CD4-positive, alpha-beta T cell treated with Interleukin-17A for 4 hours (primary cell): ENCODE data around the gene NCSTN.

ENCODE experiments used
- DNase-seq: peaks from one replicate; pipeline ENCODE4 v3.0.0-alpha.2; 2020; ENCODE audit warnings: mixed read lengths

The NCSTN gene

DNA sequence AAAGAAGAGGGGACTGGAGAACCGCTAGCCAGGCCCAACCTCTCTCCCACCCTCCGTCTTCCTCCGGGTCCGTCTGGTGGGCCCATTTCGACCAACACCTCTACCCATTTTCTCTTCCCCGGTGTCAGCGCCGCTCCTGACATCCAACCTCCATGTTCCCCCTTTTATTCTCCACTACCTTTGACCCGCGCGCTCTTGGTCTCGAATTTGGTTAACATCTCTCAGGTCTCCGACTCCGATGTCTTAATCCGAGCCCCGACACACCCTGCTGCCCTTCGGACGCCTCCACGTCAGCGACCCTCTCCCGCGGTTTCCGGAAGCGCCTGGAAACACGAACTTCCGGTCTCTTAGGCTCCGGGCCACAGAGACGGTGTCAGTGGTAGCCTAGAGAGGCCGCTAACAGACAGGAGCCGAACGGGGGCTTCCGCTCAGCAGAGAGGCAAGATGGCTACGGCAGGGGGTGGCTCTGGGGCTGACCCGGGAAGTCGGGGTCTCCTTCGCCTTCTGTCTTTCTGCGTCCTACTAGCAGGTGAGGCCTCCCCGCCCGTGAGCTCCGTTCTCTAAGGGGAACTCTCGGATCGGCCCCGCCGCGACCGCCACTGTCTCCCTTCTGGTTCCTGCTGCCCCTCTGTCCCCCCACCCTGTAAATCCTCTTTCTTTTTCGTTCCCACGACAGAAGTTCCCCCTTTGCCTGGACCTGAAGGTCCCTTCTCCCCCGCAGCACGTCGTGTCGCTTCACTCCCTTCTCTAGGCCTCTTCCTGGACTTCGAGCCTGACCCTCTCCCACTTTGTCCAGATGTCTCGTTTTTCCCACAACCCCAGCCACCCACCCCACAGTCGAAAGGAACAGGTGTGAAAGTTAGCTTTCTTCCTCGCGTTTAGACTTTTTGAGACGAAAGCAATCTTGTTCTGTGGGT lies at the start of gene NCSTN, which contains the start of gene COPA:
Gene NCSTN (plus strand): TSS at position 431 of the 917 bp plus-strand sequence. CDS start 14 bp downstream, at position 445.
Gene COPA (minus strand): TSS at position 298 of the 917 bp plus-strand sequence. CDS start 80 bp downstream, at position 218.
- DNase-seq = peak; percentile 89

DNA sequence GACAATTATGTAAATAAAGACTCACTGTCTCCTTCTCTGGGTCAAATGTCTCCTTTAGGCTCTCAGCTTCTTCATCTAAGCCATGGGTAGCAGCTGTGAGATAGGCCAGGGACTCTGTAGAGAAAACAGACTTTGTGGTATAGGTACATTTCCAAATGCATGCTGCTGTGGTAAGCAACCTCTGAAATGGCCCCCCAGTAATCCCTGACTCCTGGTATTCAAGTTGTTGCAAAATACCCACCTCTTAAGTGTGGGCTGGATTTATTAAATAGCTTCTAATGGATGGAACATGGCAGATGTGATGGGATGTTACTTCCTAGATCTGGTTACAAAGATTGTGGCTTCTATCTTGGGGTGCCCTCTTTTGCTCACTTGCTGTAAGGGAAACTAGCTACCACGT lies 47.1 kb upstream of the NCSTN start:
- no peak for DNase-seq

DNA sequence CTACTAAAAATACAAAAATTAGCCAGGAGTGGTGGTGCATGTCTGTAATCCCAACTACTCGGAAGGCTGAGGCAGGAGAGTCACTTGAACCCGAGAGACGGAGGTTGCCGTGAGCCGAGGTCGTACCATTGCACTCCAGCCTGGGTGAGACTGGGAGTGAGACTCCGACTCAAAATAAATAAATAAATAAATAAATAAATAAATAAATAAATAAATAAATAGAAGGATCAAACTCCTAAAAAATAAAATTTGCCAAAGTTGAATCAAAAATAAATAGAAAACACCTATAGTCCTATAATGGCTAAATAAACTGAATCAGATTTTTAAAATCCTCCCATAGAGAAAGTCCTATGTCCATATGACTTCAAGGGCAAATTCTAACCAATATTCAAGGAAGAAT lies 43.0 kb upstream of the NCSTN start:
- DNase-seq = no peak

DNA sequence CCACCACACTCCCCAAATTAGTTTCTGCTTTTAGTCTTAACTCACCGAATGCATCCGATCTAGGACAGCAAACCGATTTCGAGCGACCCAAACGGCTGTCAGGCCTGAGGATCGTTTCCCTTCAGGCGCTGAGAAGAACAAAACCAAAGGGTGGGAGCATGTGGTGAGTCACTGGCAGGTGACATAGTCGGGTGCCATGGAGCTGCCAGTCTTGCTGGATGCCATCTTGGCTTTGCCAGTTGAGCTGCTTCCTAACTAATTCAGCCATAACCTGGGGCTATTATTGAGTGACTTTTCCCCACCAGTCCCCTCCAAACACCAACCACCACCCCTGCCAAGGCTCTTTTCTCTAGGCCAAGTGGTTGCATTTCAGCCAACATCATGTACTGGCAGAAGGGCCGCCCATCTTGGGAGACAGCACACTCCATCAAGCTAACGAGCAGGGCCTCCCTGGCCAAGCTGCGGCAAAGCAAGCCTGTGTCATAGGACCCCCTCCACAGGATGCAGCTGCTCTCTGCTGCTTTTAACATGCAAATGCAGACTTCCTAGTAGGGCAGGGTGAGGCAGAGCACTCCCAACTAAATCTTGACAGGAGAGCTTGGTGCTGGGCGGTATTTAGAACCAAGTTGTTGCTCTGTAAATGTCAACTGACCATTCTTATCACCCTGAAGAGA lies 35.9 kb upstream of the NCSTN start:
- no peak for DNase-seq

DNA sequence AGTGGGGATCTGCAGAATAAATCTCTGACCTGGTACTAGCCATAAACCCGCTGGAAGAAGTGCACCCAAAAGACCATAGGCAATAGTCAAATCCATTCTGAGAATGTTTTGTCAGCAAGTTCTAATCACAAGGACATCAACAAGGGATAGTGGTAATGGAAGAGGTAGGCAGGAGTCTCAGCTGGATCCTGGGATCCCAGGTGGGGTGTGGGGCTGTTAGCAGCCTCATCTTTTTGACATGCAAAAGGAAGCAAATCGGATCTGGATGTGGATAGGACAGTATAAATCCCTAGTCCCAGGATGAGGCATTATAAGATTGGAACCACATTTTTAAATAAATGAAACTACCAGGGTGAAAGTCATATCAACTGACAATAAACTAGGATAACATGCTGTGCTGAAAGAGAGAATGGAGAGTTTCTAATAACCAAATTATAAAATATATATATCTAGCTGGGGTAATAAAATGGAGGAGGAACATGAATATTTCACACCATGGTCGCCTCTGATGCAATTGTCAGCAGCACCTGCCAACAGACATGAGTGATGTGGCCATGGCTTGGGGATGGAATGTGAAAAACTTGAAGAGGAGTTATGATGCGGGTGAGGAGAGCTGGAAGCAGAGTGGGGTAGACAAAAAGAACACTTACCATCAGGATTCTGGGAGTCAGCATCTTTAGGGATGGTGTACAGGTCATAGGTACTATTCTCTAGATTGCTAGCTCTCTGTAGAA lies 34.6 kb upstream of the NCSTN start:
- no peak for DNase-seq

DNA sequence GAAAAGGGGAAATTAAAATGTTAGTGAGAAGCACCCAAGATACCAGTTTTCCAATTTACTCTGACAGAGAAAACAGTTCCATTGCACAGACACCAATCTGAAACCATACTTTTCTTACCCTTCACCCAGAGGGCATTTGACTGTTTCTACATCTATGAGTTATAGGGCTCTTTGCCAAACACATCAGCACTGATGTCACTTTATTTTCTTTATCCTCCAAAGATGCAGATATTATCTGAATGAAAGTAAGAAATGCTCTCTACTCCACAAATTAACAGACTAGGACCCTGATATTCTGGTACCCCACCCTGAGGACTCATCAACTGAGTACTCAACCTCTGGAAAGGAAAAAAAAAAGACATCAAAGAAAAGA lies 34.0 kb upstream of the NCSTN start:
- DNase-seq = no peak

DNA sequence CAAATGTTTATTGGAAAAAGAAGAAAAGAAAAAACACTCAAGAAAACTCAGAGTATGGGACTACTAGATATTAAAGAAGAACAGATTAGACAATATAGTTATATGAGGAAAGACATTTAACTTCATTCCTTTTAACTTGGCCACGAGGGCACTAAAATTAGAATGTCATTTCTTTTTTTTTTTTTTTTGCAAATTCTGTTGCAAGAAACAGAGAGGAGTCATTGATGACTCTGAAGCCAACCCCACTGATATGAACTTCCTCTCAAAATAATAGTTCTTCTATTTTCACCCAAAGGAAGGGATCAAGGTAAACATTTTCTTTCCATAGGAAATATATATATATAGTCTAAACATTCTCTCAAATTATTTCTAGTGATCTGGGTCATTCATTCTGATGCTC lies 33.6 kb upstream of the NCSTN start:
- no peak for DNase-seq

GRCh38 chr1:160315359-160315758 lies 27.8 kb upstream of the NCSTN start:
- DNase-seq = no peak

- DNase-seq = no peak
These were observed 20.4 kb upstream of the NCSTN start for GRCh38 chr1:160322831-160323230.

DNA sequence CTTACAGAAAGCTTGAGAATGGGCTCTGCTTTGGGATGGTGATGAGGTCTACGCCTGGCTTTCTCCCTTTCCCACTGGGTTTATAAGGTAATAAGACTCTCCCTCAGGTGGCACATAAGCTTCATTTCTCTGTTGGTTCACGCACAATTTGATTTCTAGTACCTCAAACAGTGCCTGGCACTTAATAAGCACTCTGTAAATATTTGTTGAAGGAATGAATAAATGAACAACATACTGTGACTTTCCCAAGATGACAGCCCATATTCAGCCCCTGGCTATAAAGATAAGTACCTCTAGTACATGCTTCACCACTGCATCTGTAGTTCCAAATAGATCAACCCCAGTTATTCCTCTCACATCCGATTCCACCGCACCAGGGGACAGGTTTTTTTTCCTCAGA lies 17.9 kb upstream of the NCSTN start:
- DNase-seq = no peak

DNA sequence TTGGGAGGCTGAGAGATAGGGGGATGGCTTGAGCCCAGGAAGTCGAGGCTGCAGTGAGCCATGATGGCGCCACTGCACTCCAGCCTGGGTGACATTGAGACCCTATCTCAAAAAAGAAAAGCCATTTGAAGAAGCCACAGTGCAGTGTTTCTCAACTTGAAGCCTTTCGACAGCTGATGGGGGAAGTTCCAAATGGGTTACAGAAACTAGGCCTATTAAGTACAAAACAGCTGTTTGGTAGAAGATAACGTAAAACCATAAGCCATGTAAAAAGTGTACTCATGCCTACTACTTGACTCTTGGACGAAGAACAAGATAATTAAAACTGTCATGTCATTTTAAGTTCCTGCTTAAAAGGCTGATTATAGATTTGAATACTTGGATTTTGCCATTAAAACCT lies 16.8 kb upstream of the NCSTN start:
- no peak for DNase-seq

GRCh38 chr1:160328184-160328583 lies 15.0 kb upstream of the NCSTN start:
- no peak for DNase-seq

GRCh38 chr1:160330119-160330518 lies 13.1 kb upstream of the NCSTN start:
- no peak for DNase-seq

DNA sequence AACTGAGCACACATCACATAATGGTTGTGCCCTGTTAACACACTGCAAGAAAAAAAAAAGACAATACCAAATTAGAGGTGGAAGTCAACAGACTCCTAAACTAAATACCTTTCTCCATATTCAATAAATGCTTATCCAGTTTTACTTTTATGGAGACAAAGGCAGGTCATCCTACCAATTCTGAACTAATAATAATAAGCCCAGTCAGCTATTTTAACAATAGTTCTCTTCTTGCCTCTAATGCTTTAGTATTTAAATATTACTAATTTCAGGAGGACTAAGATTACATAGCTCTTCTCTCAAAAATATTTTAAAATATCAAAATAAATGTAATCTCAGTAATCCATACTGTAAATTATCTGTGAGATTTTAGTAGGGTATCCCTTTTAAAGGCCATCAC lies 10.7 kb upstream of the NCSTN start:
- DNase-seq = no peak

- no peak for DNase-seq
These were observed 4.6 kb upstream of the NCSTN start for GRCh38 chr1:160338580-160338979.

DNA sequence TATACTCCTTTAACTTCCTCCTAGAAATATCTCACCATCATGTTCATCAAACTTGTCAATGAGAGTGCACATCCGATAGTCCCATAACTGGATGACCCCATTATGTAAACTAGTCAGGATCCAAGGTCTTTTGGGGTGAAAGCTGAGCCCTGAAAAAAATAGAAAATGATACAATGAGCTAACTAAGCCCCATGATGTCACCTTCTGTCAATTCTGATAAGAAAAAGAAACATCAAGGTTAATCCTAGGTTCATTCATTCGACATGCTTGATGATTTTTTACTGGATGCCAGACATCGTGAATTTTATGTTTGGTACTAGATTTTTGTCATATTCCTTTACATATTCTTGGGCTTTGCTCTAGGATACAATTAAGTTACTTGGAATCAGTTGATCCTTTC lies 3.0 kb upstream of the NCSTN start:
- DNase-seq = no peak

DNA sequence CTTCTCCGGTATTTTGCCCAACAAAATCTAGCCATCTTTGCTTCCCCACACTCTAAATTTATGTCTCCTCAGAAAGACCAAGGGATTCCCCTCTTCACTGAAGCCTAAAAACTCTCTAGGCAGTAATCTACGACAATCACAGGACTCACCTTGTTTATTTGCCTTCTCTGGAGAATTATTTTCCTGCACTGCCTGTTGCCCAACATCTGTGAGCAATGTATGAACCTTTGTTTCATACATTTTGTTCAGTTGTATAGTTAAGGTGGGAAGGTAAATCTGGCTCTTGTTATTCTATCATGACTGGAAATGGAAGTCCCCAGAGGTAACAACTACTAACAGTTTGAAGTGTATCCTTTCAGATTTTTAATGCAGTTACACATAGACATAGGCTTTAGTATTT lies 2.3 kb upstream of the NCSTN start:
- no peak for DNase-seq

- DNase-seq = peak; percentile 7
These were observed 657 bp upstream of the NCSTN start for GRCh38 chr1:160342526-160342925.

GRCh38 chr1:160344241-160344640 lies 1.1 kb downstream of the NCSTN start:
- no peak for DNase-seq

DNA sequence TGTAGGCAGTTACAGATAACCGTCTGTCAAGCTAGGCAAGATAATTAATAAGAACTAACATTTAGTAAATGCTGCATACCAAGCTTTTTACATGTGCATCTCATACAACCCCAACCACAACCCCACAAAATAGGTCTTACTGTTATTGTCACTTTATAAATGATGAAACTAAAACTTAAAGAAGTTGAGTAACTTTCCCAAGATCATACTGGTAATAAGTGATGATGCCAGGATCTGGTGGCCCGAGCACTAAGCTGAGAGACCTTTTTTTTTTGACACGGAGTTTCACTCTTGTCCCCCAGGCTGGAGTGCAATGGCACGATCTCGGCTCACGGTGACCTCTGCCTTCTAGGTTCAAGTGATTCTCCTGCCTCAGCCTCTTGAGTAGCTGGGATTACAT lies 1.8 kb downstream of the NCSTN start:
- no peak for DNase-seq

GRCh38 chr1:160346463-160346862 lies 3.3 kb downstream of the NCSTN start:
- no peak for DNase-seq

DNA sequence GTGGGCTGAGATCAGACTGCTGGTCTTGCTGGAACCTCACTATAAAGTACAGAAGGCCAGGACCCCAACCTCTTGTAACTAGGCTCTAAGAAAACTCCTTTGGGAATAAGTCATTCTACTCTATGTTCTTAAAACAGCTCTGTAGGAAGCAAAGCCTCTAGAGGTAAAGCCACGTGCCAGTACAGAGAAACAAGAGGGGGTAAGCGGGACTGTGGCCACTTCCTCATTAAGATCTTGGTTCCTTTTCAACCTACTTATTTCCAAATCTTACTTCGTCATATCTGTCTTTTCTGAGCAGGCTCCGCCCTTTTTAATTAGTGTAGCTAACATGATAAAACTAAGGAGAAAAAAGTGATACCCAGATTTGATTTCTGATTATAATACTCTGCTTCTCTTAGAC lies 3.8 kb downstream of the NCSTN start:
- DNase-seq = no peak

- no peak for DNase-seq
These were observed 8.4 kb downstream of the NCSTN start for GRCh38 chr1:160351629-160352028.

DNA sequence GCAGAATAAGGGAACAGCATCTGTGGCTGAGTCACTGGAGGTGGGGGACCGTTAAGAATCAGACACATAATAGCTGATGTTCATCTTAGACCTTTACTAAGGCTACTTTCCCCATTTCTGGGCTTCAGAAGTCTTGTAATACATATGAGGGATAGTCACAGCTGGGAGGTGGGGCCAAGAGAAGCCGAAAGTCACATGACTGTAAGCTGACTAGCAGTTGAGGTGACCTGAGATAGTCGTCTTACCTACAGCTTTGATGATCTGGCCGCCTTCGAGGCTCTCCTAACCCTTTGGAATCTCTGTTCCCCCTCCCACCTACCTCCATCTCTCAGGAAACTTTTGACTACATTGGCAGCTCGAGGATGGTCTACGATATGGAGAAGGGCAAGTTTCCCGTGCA lies 9.4 kb downstream of the NCSTN start:
- DNase-seq = no peak
